GM12874 (cell line): ENCODE measurements around the gene ANKUB1.

Source experiments
- CTCF ChIP-seq: IDR thresholded peaks from 2 replicates; pipeline ENCODE4 v1.5.1; 2011; ENCODE audit warnings: low read depth, mild to moderate bottlenecking, control low read depth, low read length, moderate library complexity; ENCODE audit not compliant: insufficient read depth

Gene ANKUB1

DNA sequence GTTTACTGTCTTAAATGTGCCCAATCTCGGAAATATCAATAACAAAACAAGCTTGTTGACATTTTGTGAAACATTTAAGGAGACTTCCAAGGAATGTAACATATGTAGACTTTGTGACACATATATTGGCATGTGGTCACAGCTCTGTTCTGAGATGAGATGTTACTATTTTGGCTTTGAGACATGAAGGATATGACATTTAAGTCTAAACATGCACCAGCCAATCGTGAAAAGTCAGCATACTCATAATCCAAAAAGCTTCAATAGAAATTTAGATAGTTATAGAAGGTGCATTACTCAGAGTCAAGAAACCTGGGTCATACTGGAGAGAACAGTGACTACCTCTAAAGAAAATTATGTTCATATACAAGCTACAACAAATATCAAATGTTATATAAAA, 53.5 kb downstream of the ANKUB1 start:
- no peak for TF ChIP-seq CTCF

- no peak for TF ChIP-seq CTCF
Observed at GRCh38 chr3:149736953-149737205, 55.5 kb downstream of the ANKUB1 start.

DNA sequence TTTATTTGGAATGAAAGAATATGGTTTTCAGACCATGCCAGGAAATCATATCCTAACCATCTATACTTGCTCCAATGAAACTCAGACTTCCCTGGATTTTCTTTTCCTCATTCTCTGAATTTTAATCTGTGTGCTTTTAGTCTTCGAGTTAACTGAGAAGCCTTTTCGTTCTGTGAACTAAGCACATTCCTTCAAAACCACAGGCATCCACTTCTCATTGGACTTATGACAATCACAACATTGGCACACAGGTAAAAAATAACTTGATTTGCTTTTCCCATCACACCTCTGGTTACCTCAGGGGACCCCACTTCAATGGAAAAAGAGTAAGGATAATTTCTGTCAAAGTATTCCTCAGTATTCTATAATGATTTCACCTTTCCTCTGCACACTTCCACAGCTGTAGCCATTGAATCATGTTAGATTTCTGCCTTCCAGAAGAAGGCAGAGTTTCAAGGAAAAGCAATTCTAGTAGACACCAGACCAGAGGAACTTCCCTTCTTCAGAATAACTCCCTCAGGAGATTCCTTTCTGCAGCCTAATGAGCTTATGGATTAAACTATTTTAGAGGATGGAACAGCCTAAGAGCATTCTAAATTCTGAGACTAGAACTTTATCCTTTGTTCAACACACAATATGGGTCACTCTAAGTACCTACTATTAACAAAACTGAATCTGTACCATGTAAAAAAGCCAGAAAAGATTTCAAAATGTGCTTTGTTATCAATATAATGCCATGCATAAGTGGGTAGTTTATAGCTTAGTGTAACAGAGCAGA, 56.0 kb downstream of the ANKUB1 start:
- no peak for TF ChIP-seq CTCF

- TF ChIP-seq CTCF, result no peak
Observed at GRCh38 chr3:149732234-149732633, 60.1 kb downstream of the ANKUB1 start.

DNA sequence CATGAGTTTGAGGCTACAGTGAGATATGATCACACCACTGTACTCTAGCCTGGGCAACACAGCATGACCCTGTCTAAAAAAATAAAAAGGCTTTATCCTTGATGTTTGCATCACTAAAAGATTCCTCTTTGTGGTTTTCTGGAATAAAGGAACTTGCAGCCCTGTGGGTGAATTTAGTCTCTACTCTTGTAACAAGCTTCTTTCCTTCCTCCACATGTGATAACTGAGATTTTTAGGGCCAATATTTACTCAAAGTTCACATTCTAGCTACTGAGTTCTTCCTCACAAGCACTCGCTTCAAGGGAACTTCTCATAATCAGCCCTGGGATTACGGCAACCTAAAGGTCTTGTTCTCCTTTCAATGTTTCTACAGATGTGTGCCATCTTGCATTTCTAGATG, 64.7 kb downstream of the ANKUB1 start:
- TF ChIP-seq CTCF, result no peak

- TF ChIP-seq CTCF, result no peak
Observed at GRCh38 chr3:149726716-149727407, 65.5 kb downstream of the ANKUB1 start.

GRCh38 chr3:149723781-149724180, 68.6 kb downstream of the ANKUB1 start:
- TF ChIP-seq CTCF, result no peak
